ENCODE data around the gene PSME2.

PSME2 gene

GRCh38 chr14:24116128-24116814 is 30.1 kb downstream of the PSME2 start:
- DNase-seq (ENCODE audit: low read depth), result no peak
- H3K4me3 ChIP-seq (ENCODE audit: low read length), result no peak overlapping the region
- TF ChIP-seq, protein P1, sequence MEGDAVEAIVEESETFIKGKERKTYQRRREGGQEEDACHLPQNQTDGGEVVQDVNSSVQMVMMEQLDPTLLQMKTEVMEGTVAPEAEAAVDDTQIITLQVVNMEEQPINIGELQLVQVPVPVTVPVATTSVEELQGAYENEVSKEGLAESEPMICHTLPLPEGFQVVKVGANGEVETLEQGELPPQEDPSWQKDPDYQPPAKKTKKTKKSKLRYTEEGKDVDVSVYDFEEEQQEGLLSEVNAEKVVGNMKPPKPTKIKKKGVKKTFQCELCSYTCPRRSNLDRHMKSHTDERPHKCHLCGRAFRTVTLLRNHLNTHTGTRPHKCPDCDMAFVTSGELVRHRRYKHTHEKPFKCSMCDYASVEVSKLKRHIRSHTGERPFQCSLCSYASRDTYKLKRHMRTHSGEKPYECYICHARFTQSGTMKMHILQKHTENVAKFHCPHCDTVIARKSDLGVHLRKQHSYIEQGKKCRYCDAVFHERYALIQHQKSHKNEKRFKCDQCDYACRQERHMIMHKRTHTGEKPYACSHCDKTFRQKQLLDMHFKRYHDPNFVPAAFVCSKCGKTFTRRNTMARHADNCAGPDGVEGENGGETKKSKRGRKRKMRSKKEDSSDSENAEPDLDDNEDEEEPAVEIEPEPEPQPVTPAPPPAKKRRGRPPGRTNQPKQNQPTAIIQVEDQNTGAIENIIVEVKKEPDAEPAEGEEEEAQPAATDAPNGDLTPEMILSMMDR (conservative IDR thresholded peaks at IDR 0.05; ENCODE audit: low read length), result no peak

GRCh38 chr14:24115422-24116127 is 30.8 kb downstream of the PSME2 start:
- DNase-seq (ENCODE audit: low read depth), result no peak
- TF ChIP-seq, protein P1 (conservative IDR thresholded peaks at IDR 0.05; ENCODE audit: low read length), result no peak
- peak overlapping the region; percentile 90 for H3K4me3 ChIP-seq (ENCODE audit: low read length)

- peak within 1 kb of the TSS; percentile 90 for H3K4me3 ChIP-seq (ENCODE audit: low read length)
- peak; percentile 100 for DNase-seq (ENCODE audit: low read depth)
- TF ChIP-seq, protein P1 (conservative IDR thresholded peaks at IDR 0.05; ENCODE audit: low read length), result no peak
Measured at GRCh38 chr14:24114532-24115421, 31.6 kb downstream of the PSME2 start, which contains the start of the genes DCAF11 and NRL. TSS of gene DCAF11 (plus strand) at chr14:24114777. CDS start at chr14:24115595, 818 bp downstream. TSS of gene NRL (minus strand) at chr14:24114949. CDS start at chr14:24082848, 32,101 bp downstream.

GRCh38 chr14:24113801-24114531 is 32.4 kb downstream of the PSME2 start:
- DNase-seq (ENCODE audit: low read depth), result peak; percentile 89
- TF ChIP-seq, protein P1 (conservative IDR thresholded peaks at IDR 0.05; ENCODE audit: low read length), result no peak
- peak overlapping the region; percentile 90 for H3K4me3 ChIP-seq (ENCODE audit: low read length)

- DNase-seq (ENCODE audit: low read depth), result no peak
- TF ChIP-seq, protein P1 (conservative IDR thresholded peaks at IDR 0.05; ENCODE audit: low read length), result no peak
- H3K4me3 ChIP-seq (ENCODE audit: low read length), result peak overlapping the region; percentile 90
Measured at GRCh38 chr14:24113379-24113800, 33.0 kb downstream of the PSME2 start.

DNA sequence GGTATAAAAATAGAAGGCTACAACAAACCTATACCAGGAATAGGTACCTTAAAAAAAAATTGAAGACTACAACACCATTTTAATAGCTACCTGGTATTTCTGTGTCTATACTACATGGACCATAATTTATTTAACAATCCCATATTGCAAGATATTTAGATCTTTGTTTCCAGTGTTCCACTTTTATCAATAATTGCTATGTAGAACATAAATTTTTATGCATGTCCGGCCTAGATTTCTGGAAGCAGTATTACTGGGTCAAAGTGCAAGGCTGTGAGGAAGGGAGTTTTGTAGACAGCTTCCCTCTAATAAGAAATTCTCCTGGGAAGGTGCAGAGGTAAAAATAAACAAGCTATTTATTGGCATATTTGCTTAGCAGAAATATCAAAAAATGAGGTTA is 35.9 kb downstream of the PSME2 start:
- H3K4me3 ChIP-seq (ENCODE audit: low read length), result no peak overlapping the region
- no peak for DNase-seq (ENCODE audit: low read depth)
- TF ChIP-seq, protein P1 (conservative IDR thresholded peaks at IDR 0.05; ENCODE audit: low read length), result no peak

Measured in AG10803 (cell line).